Measurements from ENCODE around the gene KRT80. TPM values are rescaled to one million over a fixed set of nuclear protein-coding genes. Genes with fewer than 3 reads are reported as not detected.

The KRT80 gene
- total and polyA plus RNA-seq, 2 of the 13 experiments (the other 11 are each of a cell fraction or from before 2014, with no cell fraction given): 0.27 to 0.53 TPM

DNA sequence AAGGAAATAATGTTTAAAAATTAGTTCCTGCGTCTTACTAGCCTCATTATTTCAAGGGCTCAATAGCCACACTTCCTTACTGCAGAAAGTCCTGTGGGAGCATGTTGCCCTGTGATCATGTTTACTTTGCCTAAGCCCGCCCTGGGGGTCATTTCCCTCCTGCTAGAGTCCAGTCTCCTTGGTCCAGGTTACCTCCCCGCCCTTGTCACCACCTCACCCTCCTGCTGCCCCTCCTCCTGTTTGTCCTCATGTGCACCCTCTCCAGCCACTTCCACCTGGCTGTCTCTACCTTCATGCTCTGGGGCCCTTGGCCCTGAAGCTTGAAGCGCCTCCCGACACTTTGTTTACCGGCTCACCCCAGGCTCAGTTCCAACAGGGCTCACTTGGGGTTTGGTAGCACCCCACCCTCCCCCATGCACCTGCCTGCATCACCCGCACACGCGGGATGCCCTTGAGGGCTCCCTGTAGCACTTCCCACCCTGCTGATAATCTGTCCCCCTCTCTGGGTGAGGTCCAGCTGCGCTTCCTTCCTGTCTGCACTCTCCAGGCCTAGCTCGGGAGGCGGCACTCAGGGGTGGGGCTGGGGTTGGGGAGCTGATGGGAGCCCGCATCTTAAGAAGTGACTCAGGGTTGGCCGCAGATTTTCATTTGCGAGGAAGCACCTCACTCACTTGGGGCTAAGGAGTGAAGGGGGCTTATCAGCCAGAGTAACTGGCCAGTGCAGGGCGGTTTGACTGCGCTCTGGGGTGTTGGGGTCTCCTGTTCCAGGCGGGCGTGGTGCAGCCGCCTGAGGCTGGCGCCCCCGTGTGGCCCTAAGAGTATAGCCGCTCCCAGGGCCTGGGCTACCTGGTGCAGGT lies 72.2 kb downstream of the KRT80 start (continued):
- no peak for TF ChIP-seq AKNA (CRISPR knock-in tag; IDR thresholded peaks at IDR 0.05; ENCODE audit: borderline replicate concordance)
- no peak for TF ChIP-seq CENPT (CRISPR knock-in tag; IDR thresholded peaks at IDR 0.05; ENCODE audit: low read depth)
- no peak for TF ChIP-seq ZNF652 (CRISPR knock-in tag; IDR thresholded peaks at IDR 0.05; ENCODE audit: borderline replicate concordance, low read depth)
- TF ChIP-seq, protein P1, sequence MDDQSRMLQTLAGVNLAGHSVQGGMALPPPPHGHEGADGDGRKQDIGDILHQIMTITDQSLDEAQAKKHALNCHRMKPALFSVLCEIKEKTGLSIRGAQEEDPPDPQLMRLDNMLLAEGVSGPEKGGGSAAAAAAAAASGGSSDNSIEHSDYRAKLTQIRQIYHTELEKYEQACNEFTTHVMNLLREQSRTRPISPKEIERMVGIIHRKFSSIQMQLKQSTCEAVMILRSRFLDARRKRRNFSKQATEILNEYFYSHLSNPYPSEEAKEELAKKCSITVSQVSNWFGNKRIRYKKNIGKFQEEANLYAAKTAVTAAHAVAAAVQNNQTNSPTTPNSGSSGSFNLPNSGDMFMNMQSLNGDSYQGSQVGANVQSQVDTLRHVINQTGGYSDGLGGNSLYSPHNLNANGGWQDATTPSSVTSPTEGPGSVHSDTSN (CRISPR knock-in tag; IDR thresholded peaks at IDR 0.05; ENCODE audit: borderline replicate concordance): no peak
- TF ChIP-seq, protein P2, sequence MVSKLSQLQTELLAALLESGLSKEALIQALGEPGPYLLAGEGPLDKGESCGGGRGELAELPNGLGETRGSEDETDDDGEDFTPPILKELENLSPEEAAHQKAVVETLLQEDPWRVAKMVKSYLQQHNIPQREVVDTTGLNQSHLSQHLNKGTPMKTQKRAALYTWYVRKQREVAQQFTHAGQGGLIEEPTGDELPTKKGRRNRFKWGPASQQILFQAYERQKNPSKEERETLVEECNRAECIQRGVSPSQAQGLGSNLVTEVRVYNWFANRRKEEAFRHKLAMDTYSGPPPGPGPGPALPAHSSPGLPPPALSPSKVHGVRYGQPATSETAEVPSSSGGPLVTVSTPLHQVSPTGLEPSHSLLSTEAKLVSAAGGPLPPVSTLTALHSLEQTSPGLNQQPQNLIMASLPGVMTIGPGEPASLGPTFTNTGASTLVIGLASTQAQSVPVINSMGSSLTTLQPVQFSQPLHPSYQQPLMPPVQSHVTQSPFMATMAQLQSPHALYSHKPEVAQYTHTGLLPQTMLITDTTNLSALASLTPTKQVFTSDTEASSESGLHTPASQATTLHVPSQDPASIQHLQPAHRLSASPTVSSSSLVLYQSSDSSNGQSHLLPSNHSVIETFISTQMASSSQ (IDR thresholded peaks at IDR 0.05; ENCODE audit: low read depth): peak; percentile 64
- TF ChIP-seq, protein P2 (CRISPR knock-in tag; IDR thresholded peaks at IDR 0.05; ENCODE audit: borderline replicate concordance): 0 out of 2 replicates have a peak, but pooled peaks have one; percentile 50
- TF ChIP-seq ZSCAN25 (CRISPR knock-in tag; IDR thresholded peaks at IDR 0.05): peak; percentile 47; the same call in 1 of the 2 replicates
- TF ChIP-seq, protein P3, sequence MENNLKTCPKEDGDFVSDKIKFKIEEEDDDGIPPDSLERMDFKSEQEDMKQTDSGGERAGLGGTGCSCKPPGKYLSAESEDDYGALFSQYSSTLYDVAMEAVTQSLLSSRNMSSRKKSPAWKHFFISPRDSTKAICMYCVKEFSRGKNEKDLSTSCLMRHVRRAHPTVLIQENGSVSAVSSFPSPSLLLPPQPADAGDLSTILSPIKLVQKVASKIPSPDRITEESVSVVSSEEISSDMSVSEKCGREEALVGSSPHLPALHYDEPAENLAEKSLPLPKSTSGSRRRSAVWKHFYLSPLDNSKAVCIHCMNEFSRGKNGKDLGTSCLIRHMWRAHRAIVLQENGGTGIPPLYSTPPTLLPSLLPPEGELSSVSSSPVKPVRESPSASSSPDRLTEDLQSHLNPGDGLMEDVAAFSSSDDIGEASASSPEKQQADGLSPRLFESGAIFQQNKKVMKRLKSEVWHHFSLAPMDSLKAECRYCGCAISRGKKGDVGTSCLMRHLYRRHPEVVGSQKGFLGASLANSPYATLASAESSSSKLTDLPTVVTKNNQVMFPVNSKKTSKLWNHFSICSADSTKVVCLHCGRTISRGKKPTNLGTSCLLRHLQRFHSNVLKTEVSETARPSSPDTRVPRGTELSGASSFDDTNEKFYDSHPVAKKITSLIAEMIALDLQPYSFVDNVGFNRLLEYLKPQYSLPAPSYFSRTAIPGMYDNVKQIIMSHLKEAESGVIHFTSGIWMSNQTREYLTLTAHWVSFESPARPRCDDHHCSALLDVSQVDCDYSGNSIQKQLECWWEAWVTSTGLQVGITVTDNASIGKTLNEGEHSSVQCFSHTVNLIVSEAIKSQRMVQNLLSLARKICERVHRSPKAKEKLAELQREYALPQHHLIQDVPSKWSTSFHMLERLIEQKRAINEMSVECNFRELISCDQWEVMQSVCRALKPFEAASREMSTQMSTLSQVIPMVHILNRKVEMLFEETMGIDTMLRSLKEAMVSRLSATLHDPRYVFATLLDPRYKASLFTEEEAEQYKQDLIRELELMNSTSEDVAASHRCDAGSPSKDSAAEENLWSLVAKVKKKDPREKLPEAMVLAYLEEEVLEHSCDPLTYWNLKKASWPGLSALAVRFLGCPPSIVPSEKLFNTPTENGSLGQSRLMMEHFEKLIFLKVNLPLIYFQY (CRISPR knock-in tag; IDR thresholded peaks at IDR 0.05; ENCODE audit: borderline replicate concordance): no peak
- TF ChIP-seq SMARCC2 (IDR thresholded peaks at IDR 0.05): no peak
- TF ChIP-seq ZFP37 (CRISPR knock-in tag; IDR thresholded peaks at IDR 0.05; ENCODE audit: borderline replicate concordance): peak; percentile 25; the same call in 1 of the 2 replicates
